AG09309 (cell line): ENCODE results near the gene KDM4C.

Experiments used
- DNase-seq: peaks from one replicate; pipeline ENCODE4 v3.0.0-alpha.2; 2010; ENCODE audit warnings: low read depth
- H3K4me3 ChIP-seq: 2 replicates; pipeline ENCODE4 v1.5.1; 2011; ENCODE audit warnings: mild to moderate bottlenecking, low read depth, low read length, moderate library complexity; ENCODE audit not compliant: control insufficient read depth
- TF ChIP-seq, protein P1 (sequence below): IDR thresholded peaks from 2 replicates; pipeline ENCODE4 v1.5.1; 2011; ENCODE audit warnings: mild to moderate bottlenecking, low read depth, low read length, inconsistent platforms; ENCODE audit not compliant: insufficient read depth, control insufficient read depth; ENCODE audit errors: missing control alignments

Gene KDM4C

GRCh38 chr9:7209016-7209715 lies 451.4 kb downstream of the KDM4C start:
- no peak for DNase-seq

GRCh38 chr9:7209990-7210389 lies 452.2 kb downstream of the KDM4C start:
- no peak for DNase-seq
- no peak overlapping the region for H3K4me3 ChIP-seq
- TF ChIP-seq, protein P1, sequence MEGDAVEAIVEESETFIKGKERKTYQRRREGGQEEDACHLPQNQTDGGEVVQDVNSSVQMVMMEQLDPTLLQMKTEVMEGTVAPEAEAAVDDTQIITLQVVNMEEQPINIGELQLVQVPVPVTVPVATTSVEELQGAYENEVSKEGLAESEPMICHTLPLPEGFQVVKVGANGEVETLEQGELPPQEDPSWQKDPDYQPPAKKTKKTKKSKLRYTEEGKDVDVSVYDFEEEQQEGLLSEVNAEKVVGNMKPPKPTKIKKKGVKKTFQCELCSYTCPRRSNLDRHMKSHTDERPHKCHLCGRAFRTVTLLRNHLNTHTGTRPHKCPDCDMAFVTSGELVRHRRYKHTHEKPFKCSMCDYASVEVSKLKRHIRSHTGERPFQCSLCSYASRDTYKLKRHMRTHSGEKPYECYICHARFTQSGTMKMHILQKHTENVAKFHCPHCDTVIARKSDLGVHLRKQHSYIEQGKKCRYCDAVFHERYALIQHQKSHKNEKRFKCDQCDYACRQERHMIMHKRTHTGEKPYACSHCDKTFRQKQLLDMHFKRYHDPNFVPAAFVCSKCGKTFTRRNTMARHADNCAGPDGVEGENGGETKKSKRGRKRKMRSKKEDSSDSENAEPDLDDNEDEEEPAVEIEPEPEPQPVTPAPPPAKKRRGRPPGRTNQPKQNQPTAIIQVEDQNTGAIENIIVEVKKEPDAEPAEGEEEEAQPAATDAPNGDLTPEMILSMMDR = no peak

More at GRCh38 chr9:7209016-7209715, 451.4 kb downstream of the KDM4C start:
- peak overlapping the region; percentile 6 for H3K4me3 ChIP-seq
- TF ChIP-seq, protein P1 = no peak

DNA sequence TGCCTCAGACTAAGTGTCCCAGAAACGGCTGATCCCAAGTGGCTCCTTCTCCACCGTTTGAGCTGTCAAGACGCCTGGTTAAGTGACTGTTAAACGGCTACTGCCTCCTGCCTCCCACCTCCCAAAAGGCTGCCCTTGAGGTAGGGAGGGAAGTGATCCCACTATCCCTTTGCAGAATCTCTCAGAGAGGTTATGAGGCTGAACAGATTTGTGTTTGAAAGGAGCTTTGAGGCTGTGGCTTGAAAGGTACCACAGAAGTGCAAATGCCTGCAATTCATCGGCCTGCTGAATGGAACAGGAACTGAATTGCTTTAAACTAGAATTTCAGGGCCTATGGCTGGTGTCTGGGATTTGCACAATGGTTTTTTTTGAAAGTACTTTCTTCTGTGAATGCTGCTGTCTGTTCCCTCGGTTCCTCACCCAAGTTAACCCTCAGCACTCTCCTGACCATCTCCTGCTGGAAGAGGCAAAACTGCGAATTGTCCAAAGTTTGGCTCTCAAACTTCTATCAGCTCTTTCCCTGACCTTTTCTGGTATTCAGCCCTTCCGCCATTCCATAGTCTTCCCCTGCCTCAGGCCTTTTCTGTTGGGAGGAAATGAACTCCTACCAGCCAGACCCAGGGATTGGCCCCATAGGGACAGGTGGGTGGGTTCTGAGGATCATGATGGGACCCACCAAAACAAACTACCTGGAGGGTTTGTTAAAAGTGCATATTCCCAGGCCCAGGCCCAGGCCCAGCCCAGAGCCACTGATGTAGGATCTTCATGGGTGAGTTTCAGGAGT lies 453.3 kb downstream of the KDM4C start:
- TF ChIP-seq, protein P1 = no peak
- no peak overlapping the region for H3K4me3 ChIP-seq
- DNase-seq = no peak

GRCh38 chr9:7211657-7212056 lies 453.9 kb downstream of the KDM4C start:
- H3K4me3 ChIP-seq = no peak overlapping the region
- TF ChIP-seq, protein P1 = no peak
- DNase-seq = no peak

- H3K4me3 ChIP-seq = no peak overlapping the region
- TF ChIP-seq, protein P1 = no peak
- DNase-seq = no peak
These were observed 454.3 kb downstream of the KDM4C start for GRCh38 chr9:7212101-7212500.

GRCh38 chr9:7216004-7216841 lies 458.4 kb downstream of the KDM4C start:
- TF ChIP-seq, protein P1 = no peak
- no peak overlapping the region for H3K4me3 ChIP-seq
- DNase-seq = peak; percentile 47
